Stimulated activated CD8-positive, alpha-beta memory T cell treated with anti-CD3 and anti-CD28 coated beads, Interleukin-12 subunit alpha, Interleukin-12 subunit beta, amount 100 ng/mL, for 4 hours (primary cell): ENCODE data around the gene CFDP1.
"Not testable (repeated sequence)": the region's sequence is repeated elsewhere in the genome, so short reads cannot be mapped to it uniquely, and the experiment has no call there.

ENCODE experiments used
- DNase-seq: peaks from one replicate; pipeline ENCODE4 v3.0.0-alpha.2; 2020; ENCODE audit warnings: low read depth

CFDP1 gene

GRCh38 chr16:75458439-75458838 is 25.1 kb upstream of the CFDP1 start:
- DNase-seq: no peak

GRCh38 chr16:75458029-75458428 is 24.7 kb upstream of the CFDP1 start:
- no peak for DNase-seq

- no peak for DNase-seq
Observed at GRCh38 chr16:75457485-75458021, 24.2 kb upstream of the CFDP1 start.

- DNase-seq: no peak
Observed at GRCh38 chr16:75456971-75457370, 23.7 kb upstream of the CFDP1 start.

- not testable (repeated sequence) for DNase-seq
Observed at GRCh38 chr16:75456486-75456885, 23.2 kb upstream of the CFDP1 start.

GRCh38 chr16:75455677-75456076 is 22.4 kb upstream of the CFDP1 start:
- DNase-seq: no peak

- DNase-seq: no peak
Observed at GRCh38 chr16:75452464-75453190, 19.3 kb upstream of the CFDP1 start.

GRCh38 chr16:75446416-75446815 is 13.1 kb upstream of the CFDP1 start:
- DNase-seq: no peak

- no peak for DNase-seq
Observed at GRCh38 chr16:75445298-75445697, 12.0 kb upstream of the CFDP1 start.

- DNase-seq: no peak
Observed at GRCh38 chr16:75443298-75443697, 10.0 kb upstream of the CFDP1 start.

GRCh38 chr16:75433732-75434413 is 570 bp upstream of the CFDP1 start:
- no peak for DNase-seq

GRCh38 chr16:75429621-75430403 is 3.5 kb downstream of the CFDP1 start:
- DNase-seq: no peak

- not testable (repeated sequence) for DNase-seq
Observed at GRCh38 chr16:75426524-75426923, 6.8 kb downstream of the CFDP1 start.

- DNase-seq: not testable (repeated sequence)
Observed at GRCh38 chr16:75424105-75424762, 9.1 kb downstream of the CFDP1 start.

GRCh38 chr16:75423723-75424104 is 9.6 kb downstream of the CFDP1 start:
- DNase-seq: no peak

GRCh38 chr16:75421820-75422126 is 11.5 kb downstream of the CFDP1 start:
- DNase-seq: no peak

GRCh38 chr16:75420987-75421819 is 12.1 kb downstream of the CFDP1 start:
- no peak for DNase-seq

- no peak for DNase-seq
Observed at GRCh38 chr16:75416904-75417565, 16.3 kb downstream of the CFDP1 start.

GRCh38 chr16:75415169-75415905 is 18.0 kb downstream of the CFDP1 start:
- no peak for DNase-seq

- DNase-seq: no peak
Observed at GRCh38 chr16:75413951-75414350, 19.4 kb downstream of the CFDP1 start.
